Measurements from ENCODE around the gene MAP3K2.
"Not testable (repeated sequence)": the region's sequence is repeated elsewhere in the genome, so short reads cannot be mapped to it uniquely, and the experiment has no call there.

Gene MAP3K2

DNA sequence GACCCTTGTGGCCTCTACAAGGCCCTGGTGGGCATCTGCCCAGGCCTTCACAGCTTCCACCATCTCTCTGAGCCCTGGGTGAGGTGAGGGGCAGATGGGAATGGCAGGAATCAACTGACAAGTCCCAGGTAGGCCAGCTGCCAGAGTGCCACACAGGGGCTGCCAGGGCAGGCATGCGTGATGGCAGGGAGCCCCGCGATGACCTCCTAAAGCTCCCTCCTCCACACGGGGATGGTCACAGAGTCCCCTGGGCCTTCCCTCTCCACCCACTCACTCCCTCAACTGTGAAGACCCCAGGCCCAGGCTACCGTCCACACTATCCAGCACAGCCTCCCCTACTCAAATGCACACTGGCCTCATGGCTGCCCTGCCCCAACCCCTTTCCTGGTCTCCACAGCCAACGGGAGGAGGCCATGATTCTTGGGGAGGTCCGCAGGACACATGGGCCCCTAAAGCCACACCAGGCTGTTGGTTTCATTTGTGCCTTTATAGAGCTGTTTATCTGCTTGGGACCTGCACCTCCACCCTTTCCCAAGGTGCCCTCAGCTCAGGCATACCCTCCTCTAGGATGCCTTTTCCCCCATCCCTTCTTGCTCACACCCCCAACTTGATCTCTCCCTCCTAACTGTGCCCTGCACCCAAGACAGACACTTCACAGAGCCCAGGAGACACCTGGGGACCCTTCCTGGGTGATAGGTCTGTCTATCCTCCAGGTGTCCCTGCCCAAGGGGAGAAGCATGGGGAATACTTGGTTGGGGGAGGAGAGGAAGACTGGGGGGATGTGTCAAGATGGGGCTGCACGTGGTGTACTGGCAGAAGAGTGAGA is 32.5 kb upstream of the MAP3K2 start:
- no peak for DNase-seq

- DNase-seq = no peak
Measured at GRCh38 chr2:127419448-127420038, 31.8 kb upstream of the MAP3K2 start.

GRCh38 chr2:127419112-127419430 is 31.3 kb upstream of the MAP3K2 start:
- no peak for DNase-seq

- no peak for DNase-seq
Measured at GRCh38 chr2:127418300-127419111, 30.7 kb upstream of the MAP3K2 start, which contains the start of gene PROC. Gene PROC (plus strand): TSS chr2:127418427. CDS start chr2:127419943, 1,516 bp downstream.

DNA sequence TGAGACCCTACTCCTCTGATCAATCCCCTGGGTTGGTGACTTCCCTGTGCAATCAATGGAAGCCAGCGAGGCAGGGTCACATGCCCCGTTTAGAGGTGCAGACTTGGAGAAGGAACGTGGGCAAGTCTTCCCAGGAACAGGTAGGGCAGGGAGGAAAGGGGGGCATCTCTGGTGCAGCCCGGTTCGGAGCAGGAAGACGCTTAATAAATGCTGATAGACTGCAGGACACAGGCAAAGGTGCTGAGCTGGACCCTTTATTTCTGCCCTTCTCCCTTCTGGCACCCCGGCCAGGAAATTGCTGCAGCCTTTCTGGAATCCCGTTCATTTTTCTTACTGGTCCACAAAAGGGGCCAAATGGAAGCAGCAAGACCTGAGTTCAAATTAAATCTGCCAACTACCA is 29.6 kb upstream of the MAP3K2 start:
- no peak for DNase-seq

GRCh38 chr2:127416506-127417001 is 28.8 kb upstream of the MAP3K2 start:
- no peak for DNase-seq

GRCh38 chr2:127415593-127416505 is 28.1 kb upstream of the MAP3K2 start:
- DNase-seq = peak; percentile 52

DNA sequence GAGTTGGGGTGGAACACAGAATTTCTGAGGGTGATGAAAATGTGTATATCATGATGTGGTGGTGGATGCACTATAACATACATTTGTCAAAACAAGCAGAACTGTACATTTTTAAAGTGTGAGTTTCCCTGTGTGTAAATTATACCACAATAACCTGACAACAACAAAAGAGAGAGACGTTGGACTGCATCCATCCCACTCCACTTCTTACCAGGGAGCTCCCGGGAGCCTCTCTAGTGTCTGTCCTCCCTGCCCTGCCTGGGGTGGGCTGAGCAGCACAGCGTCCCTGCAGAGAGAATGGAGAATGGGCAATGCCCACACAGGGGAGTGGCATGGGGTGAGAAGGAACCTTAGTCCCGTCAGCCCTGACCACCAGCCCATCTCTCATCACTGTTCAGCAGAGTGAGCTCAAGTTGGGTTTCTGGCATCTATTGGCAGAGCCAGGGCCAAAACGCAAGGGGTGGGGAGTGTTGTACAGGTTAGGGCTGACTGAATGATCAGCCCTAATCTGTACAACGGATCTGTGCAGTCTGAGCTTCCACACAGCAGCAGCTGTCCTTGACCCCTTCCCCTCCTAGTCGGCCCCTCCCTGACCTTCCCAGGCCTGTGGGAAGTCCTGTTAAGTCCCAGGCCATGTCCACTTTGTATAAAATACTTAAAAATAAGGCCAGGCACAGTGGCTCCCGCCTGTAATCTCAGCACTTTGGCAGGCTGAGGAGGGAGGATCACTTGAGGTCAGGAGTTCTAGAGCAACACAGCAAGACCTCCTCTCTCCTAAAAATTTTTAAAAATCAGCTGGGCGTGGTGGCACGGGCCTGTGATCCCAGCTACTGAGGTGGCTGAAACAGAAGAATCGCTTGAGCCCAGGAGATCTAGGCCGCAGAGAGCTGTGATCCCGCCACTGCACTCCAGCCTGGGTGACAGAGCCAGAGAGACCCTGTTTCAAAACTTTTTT is 27.1 kb upstream of the MAP3K2 start:
- no peak for DNase-seq

DNA sequence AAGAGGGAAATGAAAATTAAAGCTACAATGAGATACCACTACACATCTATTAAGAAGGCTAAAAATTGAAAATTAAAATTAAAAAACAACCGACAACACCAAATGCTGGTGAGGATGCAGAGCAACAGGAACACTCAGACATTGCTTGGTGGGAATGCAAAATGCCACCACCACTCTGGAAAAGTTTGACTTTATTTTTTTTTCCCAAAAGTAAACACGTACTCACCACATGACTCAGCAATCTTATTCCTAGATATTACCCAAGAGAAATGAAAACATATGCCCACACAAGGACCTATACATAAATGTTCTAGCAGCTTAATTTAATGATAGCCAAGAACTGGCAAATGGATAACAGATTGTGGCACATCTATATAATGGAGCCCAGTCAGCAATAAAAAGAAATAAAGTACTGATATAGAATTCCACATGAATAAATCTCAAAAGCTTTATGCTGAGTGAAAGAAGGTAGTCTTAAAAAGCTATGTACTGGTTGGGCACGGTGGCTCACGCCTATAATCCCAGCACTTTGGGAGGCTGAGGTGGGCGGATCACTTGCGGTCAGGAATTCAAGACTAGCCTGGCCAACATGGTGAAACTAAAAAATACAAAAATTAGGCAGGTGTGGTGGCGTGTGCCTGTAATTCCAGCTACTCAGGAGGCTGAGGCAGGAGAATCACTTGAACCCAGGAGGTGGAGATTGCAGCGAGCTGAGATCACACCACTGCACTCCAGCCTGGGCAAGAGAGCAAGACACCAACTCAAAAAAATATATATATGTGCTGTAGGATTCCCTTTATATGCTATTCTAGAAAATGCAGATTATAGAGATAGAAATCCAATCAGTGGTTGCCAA is 26.2 kb upstream of the MAP3K2 start:
- no peak for DNase-seq

- no peak for DNase-seq
Measured at GRCh38 chr2:127413200-127413599, 25.4 kb upstream of the MAP3K2 start.

DNA sequence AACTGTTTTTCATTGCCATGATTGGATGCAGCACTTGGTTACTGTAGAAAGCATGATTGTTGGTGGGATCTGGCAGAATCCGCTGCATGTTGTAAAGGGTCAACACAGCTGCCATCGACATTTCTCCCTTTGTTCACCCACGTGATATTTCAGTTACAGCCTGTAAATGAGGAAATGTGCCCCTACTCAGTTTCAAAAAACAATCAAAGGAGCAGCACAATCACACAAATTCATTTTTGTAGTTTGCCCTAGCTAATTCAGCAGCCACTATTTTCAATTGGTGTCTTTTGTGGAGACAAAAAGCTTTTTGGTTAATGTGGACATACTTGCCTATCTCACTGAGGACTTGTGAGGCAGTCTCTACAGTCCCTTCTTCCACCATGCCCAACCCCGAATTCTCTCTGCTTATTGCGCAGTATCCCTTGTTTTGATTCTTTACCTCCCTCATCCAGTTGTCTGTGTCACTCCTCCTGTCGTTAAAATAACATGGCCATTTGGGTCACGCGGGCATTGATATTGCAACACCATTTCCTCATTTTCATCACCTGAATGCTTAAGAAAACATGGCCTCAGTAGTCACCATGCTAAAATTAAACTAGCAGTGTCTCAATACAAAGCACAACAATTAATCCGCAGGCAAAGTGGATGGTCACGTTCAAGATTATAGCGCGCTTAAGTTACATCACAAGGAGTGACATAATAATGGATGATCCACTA is 24.0 kb upstream of the MAP3K2 start:
- DNase-seq = no peak

GRCh38 chr2:127410871-127411652 is 23.3 kb upstream of the MAP3K2 start:
- no peak for DNase-seq

DNA sequence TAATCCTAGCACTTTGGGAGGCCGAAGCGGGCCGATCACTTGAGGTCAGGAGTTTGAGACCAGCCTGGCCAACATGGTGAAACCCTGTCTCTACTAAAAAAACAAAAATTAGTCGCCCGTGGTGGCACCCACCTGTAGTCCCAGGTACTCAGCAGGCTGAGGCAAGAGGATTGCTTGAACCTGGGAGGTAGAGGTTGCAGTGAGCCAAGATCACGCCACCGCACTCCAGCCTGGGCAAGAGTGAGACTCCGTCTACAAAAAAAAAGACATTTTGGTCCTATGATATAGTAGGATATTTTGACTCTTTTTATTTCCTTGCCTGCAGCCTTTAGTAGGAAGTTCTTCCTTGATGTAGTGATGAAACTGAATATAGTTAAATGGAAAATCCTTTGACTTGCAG is 21.9 kb upstream of the MAP3K2 start:
- DNase-seq = not testable (repeated sequence)

DNA sequence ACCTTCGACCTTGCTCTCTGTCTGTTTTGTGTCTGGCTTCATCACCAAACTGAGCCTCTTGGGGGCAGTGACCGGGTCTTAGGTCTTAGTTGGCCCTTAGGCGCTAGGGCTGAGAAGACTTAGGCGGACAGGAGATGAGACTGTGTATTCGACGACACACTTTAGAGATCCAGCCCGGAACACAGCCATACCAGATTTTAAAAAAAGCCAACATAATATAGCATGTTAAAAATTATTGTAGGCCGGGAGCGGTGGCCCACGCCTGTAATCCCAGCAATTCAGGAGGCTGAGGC is 21.0 kb upstream of the MAP3K2 start:
- no peak for DNase-seq

- peak; percentile 75 for DNase-seq
Measured at GRCh38 chr2:127408004-127408806, 20.4 kb upstream of the MAP3K2 start.

- no peak for DNase-seq
Measured at GRCh38 chr2:127407661-127408003, 19.9 kb upstream of the MAP3K2 start.

- DNase-seq = no peak
Measured at GRCh38 chr2:127407091-127407490, 19.3 kb upstream of the MAP3K2 start.

GRCh38 chr2:127406454-127406853 is 18.7 kb upstream of the MAP3K2 start:
- DNase-seq = no peak
